HepG2 (cell line): ENCODE results near the gene VKORC1. TPM values are rescaled to one million over a fixed set of nuclear protein-coding genes. Genes with fewer than 3 reads are reported as not detected.

ENCODE experiments used
- ATAC-seq: fragments of 200-7000 bp; cut with Tn5 transposase; 3 replicates; pipeline ENCODE4 v1.9.1; 2020; ENCODE audit warnings: mild to moderate bottlenecking, moderate library complexity
- BruUV-seq: library from RNA; stranded (reverse); fragments of 400-500 nt; replicated peaks from 2 replicates; lab custom pipeline; 2021; lab: Mats Ljungman, UMichigan
- CTCF ChIA-PET: fragments of 300-600 bp; formaldehyde crosslinking; extraction: SDS; loops from one replicate; lab custom pipeline; 2021; ENCODE audit warnings: low total read pairs, inconsistent platforms, low intra/inter-chr PET ratio; lab: Yijun Ruan, JAX
- POLR2A ChIA-PET: fragments of 350-600 bp; sonication (Branson Sonifier 250); formaldehyde crosslinking; loops from one replicate; lab custom pipeline; 2020; ENCODE audit warnings: antibody characterized with exemption, inconsistent platforms; lab: Yijun Ruan, JAX
- DNase-seq: peaks from one replicate; pipeline ENCODE4 v3.0.0-alpha.2; 2015; ENCODE audit warnings: low spot score
- FAIRE-seq: peaks from 3 replicates; lab custom pipeline; 2011; peaks lifted over from hg19 to GRCh38; lab: Jason Lieb, UNC
- H2AFZ ChIP-seq: one replicate; pipeline ENCODE4 v1.6.1; 2011; ENCODE audit warnings: low read length, inconsistent platforms
- H3K27ac ChIP-seq: fragments of 300-600 bp; 3 replicates; pipeline ENCODE4 v1.8.0; 2011; ENCODE audit warnings: mixed run types, mild to moderate bottlenecking, mixed read lengths, low read length, inconsistent platforms; ENCODE audit not compliant: insufficient read depth; ENCODE audit errors: extremely low read length
- H3K27me3 ChIP-seq, 2 experiments: fragments of 200-600 bp in 1 of 2; 2 replicates in 1 of 2; 3 replicates in 1 of 2; pipeline versions ENCODE4 v1.6.0 to v1.8.0; 2011; ENCODE audit warnings: low read length in 2 of 2, mild to moderate bottlenecking in 2 of 2, moderate library complexity in 2 of 2, inconsistent platforms in 1 of 2; ENCODE audit not compliant: insufficient read depth in 2 of 2, control insufficient read depth in 1 of 2
- H3K36me3 ChIP-seq, 2 experiments: fragments of 200-600 bp in 1 of 2; replicated peaks in 1 of 2; 2 replicates in 1 of 2; 3 replicates in 1 of 2; pipeline versions ENCODE4 v1.5.1 to v1.8.0; 2011; ENCODE audit warnings: low read length in 2 of 2, inconsistent platforms in 1 of 2; ENCODE audit not compliant: insufficient read depth in 2 of 2, control insufficient read depth in 1 of 2
- H3K4me1 ChIP-seq: 2 replicates; pipeline ENCODE4 v1.5.1; 2012; ENCODE audit warnings: low read length, inconsistent platforms; ENCODE audit not compliant: insufficient read depth
- H3K4me2 ChIP-seq: 2 replicates; pipeline ENCODE4 v1.6.0; 2011; ENCODE audit warnings: low read depth, low read length, inconsistent platforms
- H3K4me3 ChIP-seq, 3 experiments: fragments of 200-600 bp in 1 of 3; sonication (generic), shearing (Covaris generic) in 1 of 3; replicated peaks in 1 of 3; 2 replicates each; pipeline ENCODE4 v1.5.1; 2011 to 2016; ENCODE audit warnings: low read length in 3 of 3, inconsistent platforms in 2 of 3, low read depth in 2 of 3, mild to moderate bottlenecking in 2 of 3, control low read depth in 1 of 3, mixed read lengths in 1 of 3; ENCODE audit not compliant: insufficient read depth in 1 of 3
- H3K79me2 ChIP-seq: one replicate; pipeline ENCODE4 v1.6.1; 2011; ENCODE audit warnings: low read length, inconsistent platforms; ENCODE audit not compliant: insufficient read depth
- H3K9ac ChIP-seq: 2 replicates; pipeline ENCODE4 v1.6.0; 2011; ENCODE audit warnings: mild to moderate bottlenecking, low read depth, low read length, inconsistent platforms; ENCODE audit not compliant: insufficient read depth
- H3K9me3 ChIP-seq: 2 replicates; pipeline ENCODE4 v1.5.1; 2012; ENCODE audit warnings: mild to moderate bottlenecking, low read length
- H4K20me1 ChIP-seq: 2 replicates; pipeline ENCODE4 v1.6.0; 2011; ENCODE audit warnings: inconsistent platforms, mild to moderate bottlenecking, low read length, moderate library complexity; ENCODE audit not compliant: insufficient read depth
- CAMTA2 ChIP-seq: sonication (generic); formaldehyde crosslinking; IDR thresholded peaks from 2 replicates; pipeline ENCODE4 v1.4.0; 2020; ENCODE audit warnings: mild to moderate bottlenecking, missing genetic modification reagents, borderline replicate concordance
- JUNB ChIP-seq: sonication (generic); formaldehyde crosslinking; IDR thresholded peaks from 2 replicates; pipeline ENCODE4 v1.8.0; 2022; ENCODE audit warnings: missing genetic modification reagents, mild to moderate bottlenecking, borderline replicate concordance
- KDM6A ChIP-seq: IDR thresholded peaks from 2 replicates; pipeline ENCODE4 v1.6.1; 2016; ENCODE audit warnings: low read depth
- PAF1 ChIP-seq: IDR thresholded peaks from 2 replicates; pipeline ENCODE4 v1.6.1; 2016; ENCODE audit warnings: missing genetic modification reagents, missing compliant biosample characterization
- PAWR ChIP-seq: sonication (generic); formaldehyde crosslinking; IDR thresholded peaks from 2 replicates; pipeline ENCODE4 v1.4.0; 2020; ENCODE audit warnings: missing genetic modification reagents, mild to moderate bottlenecking, borderline replicate concordance
- SATB2 ChIP-seq: sonication (generic); formaldehyde crosslinking; IDR thresholded peaks from 2 replicates; pipeline ENCODE4 v1.5.0; 2020; ENCODE audit warnings: missing genetic modification reagents
- SETDB1 ChIP-seq: sonication (generic); formaldehyde crosslinking; IDR thresholded peaks from 2 replicates; pipeline ENCODE4 v1.5.1; 2020; ENCODE audit warnings: missing genetic modification reagents, mild to moderate bottlenecking, borderline replicate concordance
- SP2 ChIP-seq: sonication (generic); formaldehyde crosslinking; IDR thresholded peaks from 2 replicates; pipeline ENCODE4 v1.5.1; 2020; ENCODE audit warnings: mild to moderate bottlenecking, missing genetic modification reagents
- TMF1 ChIP-seq: sonication (generic); formaldehyde crosslinking; IDR thresholded peaks from 2 replicates; pipeline ENCODE4 v1.8.1; 2022; ENCODE audit warnings: low read depth, missing genetic modification reagents
- ZFP62 ChIP-seq: sonication (generic); formaldehyde crosslinking; IDR thresholded peaks from 2 replicates; pipeline ENCODE4 v1.4.0; 2020; ENCODE audit warnings: missing genetic modification reagents
- ZNF329 ChIP-seq: sonication (generic); formaldehyde crosslinking; IDR thresholded peaks from 2 replicates; pipeline ENCODE4 v1.9.0; 2021; ENCODE audit warnings: low read depth, mild to moderate bottlenecking, missing genetic modification reagents
- ZNF687 ChIP-seq: sonication (generic); formaldehyde crosslinking; IDR thresholded peaks from 2 replicates; pipeline ENCODE4 v1.5.1; 2020; ENCODE audit warnings: mild to moderate bottlenecking, missing genetic modification reagents, moderate library complexity
- ZNF773 ChIP-seq: sonication (generic); formaldehyde crosslinking; IDR thresholded peaks from 2 replicates; pipeline ENCODE4 v1.4.0; 2020; ENCODE audit warnings: missing genetic modification reagents, borderline replicate concordance
- WGBS: methylation state at CpG from one replicate; pipeline ENCODE4 v1.1.6; 2017; ENCODE audit warnings: low lambda C conversion rate; 5-methylcytosine and 5-hydroxymethylcytosine counted together
- in situ Hi-C: cut with HindIII; loops from 2 replicates; pipeline ENCODE4 v1.10.0; 2017; ENCODE audit warnings: low pct_unique_long_range_greater_than_20kb; ENCODE audit not compliant: extremely low pct_ligation_motif_present
- intact Hi-C: fragments of 100-400 bp; cut with micrococcal nuclease; formaldehyde crosslinking; loops from one replicate; pipeline ENCODE4 v1.10.0; 2022; ENCODE audit not compliant: unreplicated experiment
- polyA plus RNA-seq, 8 experiments: library from polyadenylated mRNA; depleted of rRNA in 3 of 8; stranded (reverse) in 7 of 8; unstranded in 1 of 8; fragments of >200 nt; fragmentation: Illumina TruSeq in 4 of 8; extraction: Trizol in 4 of 8; gene quantifications; 2 replicates each; pipeline versions ENCODE4 v1.2.1 to v1.2.3, GENCODE V29; 2011 to 2016; ENCODE audit warnings: low read depth in 4 of 8, missing spikeins in 1 of 8, mixed read lengths in 1 of 8; ENCODE audit not compliant: insufficient read depth in 1 of 8
- total RNA-seq, 5 experiments: library from RNA; depleted of rRNA; stranded (reverse); fragments of >200 nt; fragmentation: Illumina TruSeq; extraction: Trizol; gene quantifications; 2 replicates each; pipeline ENCODE4 v1.2.3, GENCODE V29; 2016; ENCODE audit warnings: low read depth in 1 of 5

The VKORC1 gene
- total and polyA plus RNA-seq, 2 of the 13 experiments (the other 11 are each of a cell fraction or from before 2014, with no cell fraction given) = 141 to 615 TPM

GRCh38 chr16:31092330-31092729, 2.3 kb downstream of the VKORC1 start:
- peaks cover 33% of the 10 kb centered on the region for H3K79me2 ChIP-seq
- H2AFZ ChIP-seq = no peak overlapping the region
- H3K4me1 ChIP-seq = peaks cover 27% of the 10 kb centered on the region
- no TSS peak for BruUV-seq
- no peak for DNase-seq
- ChIA-PET CTCF (no interaction called here), POLR2A (interaction anchor here (0.6 to 5.0 kb wide), 10 partner anchors 8 to 107 kb away, joined by 3 to 49 read pairs (median 10); partner anchors contain the start of genes HSD3B7, KAT8, STX4 and ZNF646)
- no peak overlapping the region for H3K4me3 ChIP-seq
- intact Hi-C loops (loop anchor here (10.0 kb wide), 1 partner anchor 138 kb away; the partner anchor contains the start of gene SETD1A), in situ Hi-C loops (no loop called here)
- peaks cover 13 to 32% of the 10 kb centered on the region in 2 experiments for H3K36me3 ChIP-seq
- H4K20me1 ChIP-seq = peaks cover 12% of the 10 kb centered on the region
- no peaks in the 10 kb centered on the region for H3K9me3 ChIP-seq
- no peak overlapping the region for H3K27ac ChIP-seq
- no peak overlapping the region for H3K9ac ChIP-seq
- FAIRE-seq = no peak
- 0 out of 2 replicates have a peak overlapping the region, but pooled peaks have one; percentile 99 for H3K4me2 ChIP-seq
- TF ChIP-seq ZFP62 (CRISPR knock-in tag) (no peak), PAWR (no peak), SP2 (CRISPR knock-in tag) (no peak), SETDB1 (CRISPR knock-in tag) (no peak), TMF1 (CRISPR knock-in tag) (no peak), ZNF773 (no peak), JUNB (CRISPR knock-in tag) (no peak), CAMTA2 (no peak), KDM6A (CRISPR knock-in tag) (no peak), SATB2 (no peak)
- no peak for ATAC-seq
- WGBS = 95% methylated on average over 5 of the region's 5 CpGs
- H3K27me3 ChIP-seq = no peaks in the 10 kb centered on the region; a peak in 1 of 5 replicates

- TF ChIP-seq ZNF687 = peak; percentile 28; the same call in 1 of the 2 replicates
- TF ChIP-seq PAF1 (CRISPR knock-in tag) = 0 out of 2 replicates have a peak, but pooled peaks have one; percentile 46
- no peak for TF ChIP-seq ZNF329 (CRISPR knock-in tag)
- TF ChIP-seq, all 625 proteins: peak for 2
- Histone ChIP-seq H4K20me1 (peaks cover 12% of the 10 kb centered on the region), H3K9ac (no peak overlapping the region), H3K79me2 (peaks cover 33% of the 10 kb centered on the region), H3K4me3 (no peak overlapping the region), H3K4me2 (no peak overlapping the region), H2AFZ (no peak overlapping the region), H3K27me3 (no peaks in the 10 kb centered on the region; a peak in 1 of 5 replicates), H3K36me3 (peaks cover 13 to 32% of the 10 kb centered on the region in 2 experiments), H3K4me1 (peaks cover 20% of the 10 kb centered on the region), H3K27ac (no peak overlapping the region), H3K9me3 (no peaks in the 10 kb centered on the region)
- no TSS peak for BruUV-seq
- DNase-seq (no peak), FAIRE-seq (no peak), ATAC-seq (no peak)
- in situ Hi-C loops (no loop called here), intact Hi-C loops (loop anchor here (10.0 kb wide), 1 partner anchor 136 kb away; the partner anchor contains the start of gene SETD1A)
- ChIA-PET CTCF (no interaction called here), POLR2A (interaction anchor here (0.6 kb wide), 1 partner anchor 130 kb away, joined by 3 read pairs; no protein-coding TSS in a partner anchor)
- WGBS = 90% methylated on average over 2 of the region's 2 CpGs
Observed at GRCh38 chr16:31090540-31090939, 4.1 kb downstream of the VKORC1 start.
